Measurements from ENCODE around the gene DSE.

The DSE gene

DNA sequence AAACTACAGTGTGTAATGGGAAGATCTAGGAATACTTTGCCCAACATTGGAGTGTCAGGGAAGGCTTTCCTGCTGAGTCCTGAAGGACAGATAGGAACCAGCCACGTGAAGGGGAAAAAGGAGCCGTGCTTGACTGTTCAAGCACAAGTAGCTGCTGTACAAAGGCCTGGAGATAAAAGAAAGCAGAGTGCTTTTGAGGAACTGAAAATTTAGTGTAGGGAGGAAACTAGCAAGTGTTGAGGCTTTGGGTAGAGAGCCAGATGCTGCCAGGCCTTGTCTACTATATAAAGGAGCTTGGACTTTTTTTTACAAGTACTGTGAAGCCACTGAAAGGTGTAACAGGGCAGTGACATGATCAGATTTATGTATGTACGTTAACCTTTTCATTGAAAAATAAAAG, 39.0 kb downstream of the DSE start:
- DNase-seq (ENCODE audit: extremely low read depth in 1 of 2, low read depth in 1 of 2): no peak

DNA sequence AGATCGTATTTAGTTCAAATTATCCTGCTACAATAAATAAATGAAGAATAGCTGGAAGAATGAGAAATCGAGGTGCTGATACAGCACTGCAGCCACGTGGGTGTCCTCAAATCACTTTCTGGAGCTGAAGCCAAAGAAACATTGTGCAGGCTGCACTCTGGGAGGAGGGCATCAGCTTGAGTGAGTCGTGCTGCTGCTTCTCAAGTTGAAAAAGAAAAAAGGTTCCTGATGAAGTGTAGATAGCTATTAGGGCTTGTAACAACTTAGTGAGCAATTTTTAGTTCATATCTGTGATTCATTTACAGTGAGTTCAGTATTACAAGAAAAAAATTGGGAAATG, 40.5 kb downstream of the DSE start:
- DNase-seq (ENCODE audit: extremely low read depth in 1 of 2, low read depth in 1 of 2): no peak

DNA sequence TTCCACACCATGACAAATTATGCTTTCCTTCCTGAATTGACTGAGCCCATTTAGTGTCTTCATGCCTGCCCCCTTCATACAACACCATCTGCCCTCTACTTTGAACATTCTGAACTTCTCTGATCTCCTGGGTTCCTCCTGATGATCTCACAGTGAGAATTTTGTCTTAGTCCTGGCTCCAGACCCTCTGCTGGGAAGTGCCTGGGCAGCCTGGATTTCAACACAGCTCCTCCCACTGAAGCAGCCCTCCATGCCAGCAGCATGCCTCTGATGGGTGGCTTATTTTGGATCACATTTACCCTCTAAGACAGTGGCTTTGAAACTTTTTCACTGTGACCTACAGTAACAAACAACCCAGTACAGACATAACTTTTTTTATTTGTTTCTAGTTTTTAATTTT, 41.5 kb downstream of the DSE start:
- no peak for DNase-seq (ENCODE audit: extremely low read depth in 1 of 2, low read depth in 1 of 2)

DNA sequence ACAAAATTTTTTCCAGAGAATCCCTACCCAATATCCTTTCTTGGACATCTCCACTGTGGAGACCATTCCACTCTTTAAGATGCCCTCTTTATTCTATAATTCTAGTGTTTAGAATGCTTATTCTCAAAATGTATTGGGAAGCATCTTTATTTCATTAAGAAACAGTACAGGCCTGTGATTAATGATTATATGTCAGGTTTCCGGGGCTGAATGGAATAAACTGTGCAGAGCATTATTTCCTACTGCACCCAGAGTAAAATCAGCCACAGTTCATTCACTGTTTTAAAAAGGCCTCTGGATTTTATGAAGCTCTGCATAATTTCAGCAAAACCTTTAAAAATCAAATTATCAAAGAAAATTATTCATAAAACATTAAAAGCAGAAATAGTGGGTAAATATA, 42.6 kb downstream of the DSE start:
- DNase-seq (ENCODE audit: extremely low read depth in 1 of 2, low read depth in 1 of 2): no peak

DNA sequence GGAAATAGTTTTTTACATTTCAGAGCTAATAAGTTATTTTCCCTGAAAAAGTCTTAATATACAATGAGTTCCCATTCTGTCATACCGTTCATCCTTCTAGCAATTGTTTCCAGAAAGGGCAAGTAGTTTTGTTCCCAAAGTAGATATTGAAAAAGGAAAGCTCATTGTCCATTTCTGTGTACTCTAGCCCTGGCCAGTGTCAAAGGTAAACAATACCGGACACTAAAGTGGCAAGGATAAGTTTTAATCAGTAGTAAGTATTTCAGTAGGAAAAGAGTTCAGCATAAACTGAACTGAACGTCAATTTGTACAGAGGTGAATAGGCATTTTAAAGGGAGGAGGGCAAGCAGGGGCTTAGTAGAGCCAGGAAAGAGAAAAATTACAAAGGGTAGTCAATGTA, 46.9 kb downstream of the DSE start:
- no peak for DNase-seq (ENCODE audit: extremely low read depth in 1 of 2, low read depth in 1 of 2)

DNA sequence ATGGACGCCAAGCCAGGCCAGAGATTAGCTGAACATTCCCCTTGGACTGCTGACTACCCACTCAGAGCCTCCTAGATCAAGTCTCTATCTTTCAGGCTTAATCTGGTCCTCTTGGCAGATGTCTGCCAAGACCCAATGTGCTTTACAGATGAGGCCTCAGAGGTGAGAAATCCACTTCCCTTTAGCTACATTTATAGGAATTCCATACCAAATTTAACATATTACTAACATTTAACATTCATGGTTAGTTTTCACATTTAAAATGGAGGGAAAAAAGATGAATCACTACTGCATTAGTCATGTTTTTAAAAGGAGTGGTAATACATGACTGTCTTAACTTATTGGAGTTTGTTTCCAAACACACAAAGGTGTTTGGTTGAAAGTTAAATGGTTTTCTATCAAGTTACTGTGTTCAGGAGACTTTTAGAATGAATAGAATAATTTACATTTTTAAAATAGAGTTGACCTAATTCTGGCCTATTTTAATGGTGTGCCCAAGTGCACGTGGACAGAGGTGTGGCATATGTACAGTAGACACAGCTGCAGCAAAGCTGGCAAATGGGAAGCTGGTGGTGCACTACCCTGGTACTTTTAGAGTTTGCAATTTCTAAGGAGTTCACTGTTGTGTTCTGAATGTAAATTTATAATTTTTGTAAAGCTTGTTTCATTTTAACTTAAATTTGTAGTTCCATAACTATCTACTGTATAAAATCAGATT, 48.5 kb downstream of the DSE start:
- DNase-seq (ENCODE audit: extremely low read depth in 1 of 2, low read depth in 1 of 2): no peak

DNA sequence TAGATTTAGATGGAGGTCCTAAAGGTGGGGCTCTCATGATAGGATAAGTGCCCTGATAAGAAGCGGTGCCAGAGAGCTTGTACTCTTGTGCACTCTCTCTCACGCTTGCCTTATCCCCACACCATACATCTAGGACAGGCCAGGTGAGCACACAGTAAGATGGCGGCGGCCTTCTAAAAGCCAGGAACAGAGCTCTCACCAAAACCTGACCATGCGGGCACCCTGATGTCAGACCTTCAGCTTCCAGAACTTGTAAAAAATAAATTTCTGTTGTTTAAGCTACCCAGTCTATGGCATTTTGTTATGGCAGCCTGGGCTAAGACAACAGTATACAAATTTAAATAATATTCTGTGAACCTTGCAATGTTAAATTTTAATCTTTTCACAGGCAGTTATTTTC, 49.6 kb downstream of the DSE start:
- no peak for DNase-seq (ENCODE audit: extremely low read depth in 1 of 2, low read depth in 1 of 2)

DNA sequence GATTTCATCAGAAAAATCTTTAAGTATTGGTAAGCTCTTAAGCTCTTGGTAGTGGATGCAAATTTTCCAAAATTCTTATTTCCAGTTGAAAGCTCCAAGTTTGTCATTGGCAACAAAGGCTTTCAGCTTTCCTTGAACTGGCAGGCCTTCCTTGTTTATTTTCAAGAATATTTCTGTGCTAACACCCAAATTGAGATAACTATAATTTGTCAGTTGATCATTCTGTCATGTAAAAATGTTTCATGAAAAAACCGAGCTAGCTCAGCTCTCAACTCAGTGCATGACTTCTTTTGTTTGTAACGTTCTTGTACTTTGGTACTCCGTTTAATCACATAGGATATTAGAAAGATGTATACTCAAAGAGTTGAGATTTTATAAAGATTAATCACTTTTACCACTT, 51.5 kb downstream of the DSE start:
- DNase-seq (ENCODE audit: extremely low read depth in 1 of 2, low read depth in 1 of 2): no peak

DNA sequence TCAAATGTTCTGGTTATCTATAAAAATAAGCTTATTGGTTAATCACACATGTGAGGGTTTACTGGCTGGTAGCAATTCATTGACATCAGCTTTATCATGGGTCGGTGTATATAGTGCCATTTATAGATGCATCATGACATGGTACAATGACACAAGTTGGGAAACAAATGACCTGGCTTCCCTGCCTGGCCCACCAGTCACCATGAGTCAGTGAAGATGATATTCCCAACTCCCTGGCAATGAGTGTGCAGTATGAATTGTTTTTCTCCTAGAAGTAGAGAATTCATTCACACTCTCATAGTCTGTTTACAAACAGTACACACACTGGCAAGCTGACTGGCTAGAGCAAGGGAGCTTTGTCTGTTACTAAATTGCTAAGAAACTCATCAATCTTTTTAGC, 53.3 kb downstream of the DSE start:
- no peak for DNase-seq (ENCODE audit: extremely low read depth in 1 of 2, low read depth in 1 of 2)

DNA sequence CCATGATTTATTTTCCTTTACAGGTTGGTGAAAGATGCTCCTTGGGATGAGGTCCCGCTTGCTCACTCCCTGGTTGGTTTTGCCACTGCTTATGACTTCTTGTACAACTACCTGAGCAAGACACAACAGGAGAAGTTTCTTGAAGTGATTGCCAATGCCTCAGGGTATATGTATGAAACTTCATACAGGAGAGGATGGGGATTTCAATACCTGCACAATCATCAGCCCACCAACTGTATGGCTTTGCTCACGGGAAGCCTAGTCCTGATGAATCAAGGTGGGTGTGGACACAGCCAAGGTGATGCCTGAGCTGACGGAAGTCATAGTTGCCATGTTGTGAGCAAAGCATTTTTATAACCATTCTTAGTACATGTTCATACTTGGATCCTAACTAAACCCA, 55.8 kb downstream of the DSE start:
- DNase-seq (ENCODE audit: extremely low read depth in 1 of 2, low read depth in 1 of 2): no peak

DNA sequence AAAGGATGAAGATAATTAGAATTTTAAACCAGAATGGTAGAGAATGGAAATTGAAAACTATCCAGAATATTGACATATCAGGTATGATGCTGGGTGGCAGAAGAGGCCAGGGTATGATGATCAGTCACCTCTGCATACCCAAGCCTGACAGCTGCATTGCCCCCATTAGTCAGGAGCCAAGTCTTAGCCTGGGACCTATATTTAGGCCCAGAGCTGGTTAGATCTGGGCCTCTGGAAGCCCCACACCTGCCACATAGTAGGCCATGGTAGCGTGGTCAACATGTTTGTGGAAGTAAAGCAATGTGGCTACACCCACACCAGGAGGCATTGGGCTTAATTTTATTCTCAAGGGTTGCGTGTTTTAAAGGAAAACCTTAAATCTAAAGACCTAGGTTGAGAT, 58.4 kb downstream of the DSE start:
- no peak for DNase-seq (ENCODE audit: extremely low read depth in 1 of 2, low read depth in 1 of 2)

DNA sequence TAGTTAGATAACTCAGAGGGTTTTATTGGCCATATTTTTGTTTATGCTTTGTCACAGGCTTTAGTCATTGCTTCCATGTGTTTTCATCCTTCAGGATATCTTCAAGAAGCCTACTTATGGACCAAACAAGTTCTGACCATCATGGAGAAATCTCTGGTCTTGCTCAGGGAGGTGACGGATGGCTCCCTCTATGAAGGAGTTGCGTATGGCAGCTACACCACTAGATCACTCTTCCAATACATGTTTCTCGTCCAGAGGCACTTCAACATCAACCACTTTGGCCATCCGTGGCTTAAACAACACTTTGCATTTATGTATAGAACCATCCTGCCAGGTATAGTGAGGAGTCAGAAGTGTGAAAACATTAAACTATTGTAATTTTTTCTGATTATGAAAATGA, 60.1 kb downstream of the DSE start:
- DNase-seq (ENCODE audit: extremely low read depth in 1 of 2, low read depth in 1 of 2): no peak

DNA sequence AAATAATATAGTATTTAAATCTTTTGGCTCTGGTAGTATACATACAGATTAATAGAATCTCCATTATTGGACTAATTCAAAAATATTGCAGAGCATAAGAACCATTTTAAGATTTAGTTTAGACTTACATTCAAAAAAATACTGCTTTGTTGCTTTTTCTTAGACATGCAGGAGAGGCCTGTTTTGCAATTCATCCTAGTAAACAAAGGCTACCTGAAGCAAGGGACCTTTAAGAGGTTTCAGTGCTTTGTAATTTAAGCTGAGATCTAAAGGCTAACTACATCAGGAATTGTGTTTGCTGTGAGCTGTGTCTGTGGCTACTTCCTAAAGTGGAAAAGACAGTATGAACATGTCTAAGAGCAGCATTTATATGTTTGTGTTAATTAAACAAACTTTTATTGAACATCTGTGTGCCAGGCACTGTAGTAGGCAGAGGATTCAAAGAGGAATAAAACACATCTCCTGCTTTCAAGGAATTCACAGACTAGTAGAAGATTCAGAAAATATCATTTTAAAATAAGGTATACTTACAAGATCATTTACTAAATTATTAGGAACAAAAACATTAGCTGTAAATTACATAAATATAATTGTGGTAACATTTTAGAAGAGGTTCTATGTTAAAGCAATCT, 61.3 kb downstream of the DSE start:
- no peak for DNase-seq (ENCODE audit: extremely low read depth in 1 of 2, low read depth in 1 of 2)

DNA sequence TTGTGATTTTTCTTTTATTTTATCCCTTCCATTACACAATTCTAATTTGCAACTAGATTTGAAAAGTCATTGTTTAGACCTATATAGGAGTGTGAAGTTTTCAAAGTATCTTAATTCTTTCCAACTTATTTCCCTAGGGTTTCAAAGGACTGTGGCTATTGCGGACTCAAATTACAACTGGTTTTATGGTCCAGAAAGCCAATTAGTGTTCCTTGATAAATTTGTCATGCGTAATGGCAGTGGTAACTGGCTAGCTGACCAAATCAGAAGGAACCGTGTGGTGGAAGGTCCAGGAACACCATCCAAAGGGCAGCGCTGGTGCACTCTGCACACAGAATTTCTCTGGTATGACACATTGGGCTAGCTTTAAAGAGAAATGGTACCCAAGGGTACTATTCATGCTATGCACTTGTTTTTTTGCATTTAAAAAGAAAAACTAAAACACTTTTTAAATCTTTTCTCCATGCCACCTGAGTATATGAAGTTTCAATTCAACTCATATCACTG, 62.5 kb downstream of the DSE start:
- no peak for DNase-seq (ENCODE audit: extremely low read depth in 1 of 2, low read depth in 1 of 2)

DNA sequence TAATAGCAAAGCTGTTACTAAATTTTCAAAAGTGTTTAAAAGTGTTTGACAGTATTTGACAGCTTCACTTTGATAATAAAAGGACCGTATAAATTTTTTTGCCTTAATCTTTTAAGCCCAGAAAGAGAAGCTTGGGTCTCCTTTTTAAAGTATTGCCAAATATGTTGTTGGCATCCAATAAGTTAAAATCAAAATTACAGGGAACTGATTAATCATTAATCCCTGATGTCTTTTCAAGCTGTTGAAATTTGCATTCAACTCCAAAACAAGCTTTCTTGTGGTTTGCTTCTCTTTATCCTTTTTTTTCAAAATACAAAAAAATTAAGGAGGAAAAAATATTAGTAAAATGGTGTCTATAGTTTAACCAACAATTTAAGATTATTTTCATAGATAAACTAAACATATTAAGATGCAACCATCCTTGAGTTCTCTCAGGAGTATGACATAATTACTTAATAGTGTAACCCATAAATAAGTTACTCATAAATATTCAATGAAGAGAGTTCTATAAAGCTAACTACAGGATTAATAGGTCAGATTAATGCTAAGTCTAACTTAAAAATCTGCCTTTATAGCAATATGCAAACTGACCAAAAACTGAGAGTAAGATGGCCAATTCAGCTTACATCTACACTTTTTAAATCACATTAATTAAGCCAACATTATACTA, 63.4 kb downstream of the DSE start:
- DNase-seq (ENCODE audit: extremely low read depth in 1 of 2, low read depth in 1 of 2): no peak

DNA sequence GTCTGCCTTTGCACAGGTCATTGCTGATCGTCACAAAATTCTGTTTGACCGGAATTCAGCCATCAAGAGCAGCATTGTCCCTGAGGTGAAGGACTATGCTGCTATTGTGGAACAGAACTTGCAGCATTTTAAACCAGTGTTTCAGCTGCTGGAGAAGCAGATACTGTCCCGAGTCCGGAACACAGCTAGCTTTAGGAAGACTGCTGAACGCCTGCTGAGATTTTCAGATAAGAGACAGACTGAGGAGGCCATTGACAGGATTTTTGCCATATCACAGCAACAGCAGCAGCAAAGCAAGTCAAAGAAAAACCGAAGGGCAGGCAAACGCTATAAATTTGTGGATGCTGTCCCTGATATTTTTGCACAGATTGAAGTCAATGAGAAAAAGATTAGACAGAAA, 65.8 kb downstream of the DSE start:
- no peak for DNase-seq (ENCODE audit: extremely low read depth in 1 of 2, low read depth in 1 of 2)

DNA sequence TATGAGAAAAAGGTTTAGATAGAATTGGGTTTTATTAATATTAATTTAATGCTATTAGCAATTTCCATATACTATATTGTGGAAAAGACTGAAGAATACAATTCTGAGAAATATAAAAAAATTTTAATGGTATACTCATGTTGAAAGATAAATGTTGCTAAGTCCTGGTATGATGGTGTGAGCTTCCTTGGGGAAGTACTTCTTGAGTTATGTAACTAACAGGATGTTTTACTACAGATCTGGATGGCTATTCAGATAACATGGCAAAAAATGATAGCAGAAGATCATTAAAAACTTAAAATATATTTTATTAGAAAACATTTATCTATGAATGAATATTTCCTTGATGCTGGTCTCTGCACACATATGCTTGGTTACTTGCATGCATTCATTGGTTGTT, 66.9 kb downstream of the DSE start:
- no peak for DNase-seq (ENCODE audit: extremely low read depth in 1 of 2, low read depth in 1 of 2)

DNA sequence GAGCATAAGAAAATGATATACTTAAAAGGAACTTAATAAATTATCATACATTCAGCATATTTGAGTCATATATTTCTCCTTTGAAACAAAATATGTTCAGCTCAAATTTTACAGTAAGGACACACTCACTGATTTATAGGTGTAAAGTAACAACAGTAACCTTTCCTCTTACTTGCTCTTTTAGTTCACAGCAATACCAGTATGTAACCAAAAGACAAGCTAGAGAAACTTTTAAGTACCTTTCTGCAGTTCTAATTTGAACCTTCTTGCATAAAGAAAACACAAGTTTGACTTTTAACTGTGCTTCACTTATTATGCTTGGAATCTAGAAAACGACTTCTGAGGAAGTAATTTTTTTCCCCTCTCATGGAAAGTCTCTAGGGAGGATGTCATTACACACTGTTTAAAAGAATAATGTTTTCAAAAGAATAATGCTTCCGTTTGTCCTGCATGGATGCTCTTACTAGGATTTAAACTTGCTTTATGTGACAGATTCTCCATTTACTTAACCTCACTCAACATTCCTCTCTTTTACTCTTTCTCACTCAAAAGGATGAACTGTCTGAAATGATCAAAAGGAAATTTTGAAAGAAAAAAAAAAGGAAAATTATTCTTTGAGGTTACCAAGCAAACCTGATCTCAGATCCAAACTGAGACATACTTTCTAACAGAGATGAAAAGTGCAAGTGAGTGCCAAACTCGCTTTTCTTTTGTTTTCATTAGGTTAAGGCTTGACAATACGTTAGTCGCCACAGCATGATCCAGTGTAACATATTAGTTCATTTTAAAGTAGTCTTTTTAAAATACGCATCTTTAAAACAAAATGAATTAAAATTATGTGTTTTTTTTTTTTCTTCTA, 68.1 kb downstream of the DSE start:
- DNase-seq (ENCODE audit: extremely low read depth in 1 of 2, low read depth in 1 of 2): no peak

DNA sequence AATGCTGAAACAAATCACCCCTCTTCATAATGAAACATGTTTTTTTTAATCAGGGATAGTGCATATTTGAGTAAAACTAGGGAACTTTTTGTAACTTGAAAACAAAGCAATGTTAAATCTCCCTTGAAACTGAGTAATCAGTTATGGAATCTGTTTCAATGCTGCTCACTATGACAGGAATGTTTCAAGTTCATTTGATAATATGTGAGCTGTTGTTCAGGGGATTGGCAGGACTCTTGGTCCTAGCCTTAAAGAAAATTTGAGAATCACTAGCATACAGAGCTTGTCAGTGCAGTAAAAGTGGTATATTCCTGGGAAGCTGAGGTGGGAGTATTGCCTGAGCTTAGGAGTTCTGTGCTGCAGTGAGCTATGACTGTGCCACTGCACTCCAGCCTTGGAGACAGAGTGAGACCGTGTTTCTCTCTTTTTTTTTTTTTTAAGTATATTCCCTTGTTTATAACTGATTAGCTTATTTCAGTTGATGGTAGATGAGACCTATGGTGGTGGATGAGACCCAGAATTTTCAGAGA, 68.8 kb downstream of the DSE start:
- DNase-seq (ENCODE audit: extremely low read depth in 1 of 2, low read depth in 1 of 2): no peak

DNA sequence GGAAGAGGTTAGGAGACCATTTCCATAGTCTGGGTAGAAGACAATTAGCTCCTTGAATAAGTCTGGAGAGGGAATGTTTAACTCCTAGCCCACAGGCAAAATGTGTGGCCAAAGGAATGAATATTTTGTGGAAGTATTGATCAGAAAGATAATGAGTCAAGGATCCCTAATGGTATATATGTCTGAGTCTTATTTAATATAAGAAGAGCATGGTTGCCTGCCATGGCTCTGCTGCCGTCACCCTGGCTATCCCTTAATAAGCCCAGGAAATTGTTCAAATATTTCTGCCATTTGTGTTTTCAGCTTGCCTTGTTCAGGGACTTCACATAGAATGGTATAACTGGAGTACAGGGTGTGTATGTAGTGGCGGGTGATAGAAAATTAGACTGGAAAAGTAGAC, 72.4 kb downstream of the DSE start:
- no peak for DNase-seq (ENCODE audit: extremely low read depth in 1 of 2, low read depth in 1 of 2)

DNA sequence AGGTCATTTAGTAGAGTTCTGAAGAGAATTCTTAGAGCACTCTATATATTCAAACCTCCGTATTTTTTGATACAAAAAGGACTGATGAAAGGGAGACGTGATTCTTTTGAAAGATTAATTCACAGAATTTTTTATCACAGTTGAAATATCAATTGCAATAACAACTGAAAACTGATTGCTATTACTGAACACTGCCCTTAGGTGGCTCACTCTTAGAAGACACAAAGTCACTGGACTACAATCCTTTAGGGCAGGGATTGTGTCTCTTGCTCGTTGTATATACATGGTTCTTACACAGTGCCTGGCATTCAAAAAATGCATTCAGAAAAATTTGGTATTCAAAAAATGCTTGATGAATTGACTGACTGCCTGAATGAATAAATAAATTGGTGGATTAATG, 73.3 kb downstream of the DSE start:
- DNase-seq (ENCODE audit: extremely low read depth in 1 of 2, low read depth in 1 of 2): no peak

Measured in activated CD8-positive, alpha-beta memory T cell treated with anti-CD3 and anti-CD28 coated beads for 1 hour (primary cell).